Lung (tissue), 16 donors: Measurements from ENCODE around the gene MPHOSPH6. TPM values are rescaled to one million over a fixed set of nuclear protein-coding genes. Genes with fewer than 3 reads are reported as not detected.
"Not testable (repeated sequence)": the region's sequence is repeated elsewhere in the genome, so short reads cannot be mapped to it uniquely, and the experiment has no call there.

ENCODE experiments used
- ATAC-seq: fragments of 200-7000 bp; cut with Tn5 transposase; one replicate; pipeline ENCODE4 v1.9.1; 2020; ENCODE audit warnings: moderate number of reproducible peaks; ENCODE audit not compliant: insufficient read depth, low FRiP score
- DNase-seq, 3 donors: peaks; one replicate each; pipeline ENCODE4 v3.0.0-alpha.2; 2013 to 2017
- H3K27ac ChIP-seq, 2 donors: one replicate each; pipeline ENCODE4 v1.5.1; 2013; ENCODE audit warnings: mild to moderate bottlenecking in 2 of 2, moderate library complexity in 2 of 2, control low read depth in 1 of 2, inconsistent platforms in 1 of 2, low read depth in 1 of 2, low read length in 1 of 2
- H3K27me3 ChIP-seq, 3 donors: one replicate each; pipeline ENCODE4 v1.5.1; 2013; ENCODE audit warnings: low read length in 2 of 3; ENCODE audit not compliant: control insufficient read depth in 3 of 3, insufficient read depth in 3 of 3
- H3K36me3 ChIP-seq, 4 donors: one replicate each; pipeline ENCODE4 v1.5.1; 2013; ENCODE audit warnings: low read length in 4 of 4, mild to moderate bottlenecking in 1 of 4, moderate library complexity in 1 of 4; ENCODE audit not compliant: control insufficient read depth in 4 of 4, insufficient read depth in 4 of 4
- H3K4me1 ChIP-seq, 5 donors: one replicate each; pipeline ENCODE4 v1.5.1; 2013; ENCODE audit warnings: low read length in 5 of 5, mild to moderate bottlenecking in 2 of 5, moderate library complexity in 1 of 5; ENCODE audit not compliant: control insufficient read depth in 5 of 5, insufficient read depth in 5 of 5
- H3K4me3 ChIP-seq: one replicate; pipeline ENCODE4 v1.5.1; 2013; ENCODE audit warnings: mild to moderate bottlenecking, control low read depth, moderate library complexity
- H3K9ac ChIP-seq, 2 donors: one replicate each; pipeline ENCODE4 v1.5.1; 2013; ENCODE audit warnings: low read length in 2 of 2, control low read depth in 1 of 2; ENCODE audit not compliant: insufficient read depth in 1 of 2
- H3K9me3 ChIP-seq, 4 donors: one replicate each; pipeline ENCODE4 v1.5.1; 2013; ENCODE audit warnings: low read length in 3 of 4, mild to moderate bottlenecking in 1 of 4, moderate library complexity in 1 of 4; ENCODE audit not compliant: control insufficient read depth in 4 of 4, insufficient read depth in 3 of 4
- CTCF ChIP-seq: IDR thresholded peaks from 2 replicates; pipeline ENCODE4 v1.5.1; 2012; ENCODE audit warnings: mild to moderate bottlenecking; ENCODE audit errors: control extremely low read depth, extremely low read depth
- WGBS, 2 donors: extraction: QIAGEN DNeasy Blood & Tissue Kit; methylation state at CpG; one replicate each; pipeline ENCODE4 v1.1.7; 2013; 5-methylcytosine and 5-hydroxymethylcytosine counted together
- long read RNA-seq, 5 donors: transcript quantifications; one replicate each; lab custom pipeline, GENCODE V29; 2026
- polyA plus RNA-seq, 2 donors: library from polyadenylated mRNA; stranded (reverse); fragments of 200-250 nt; gene quantifications; one replicate each; pipeline ENCODE4 v1.2.1, GENCODE V29; 2013
- total RNA-seq, 2 donors: library from RNA; depleted of rRNA in 1 of 2; stranded (reverse); fragments of >200 nt in 1 of 2; gene quantifications; one replicate each; pipeline ENCODE4 v1.2.1, GENCODE V29; 2014 to 2021
- donor health status: control.
- donor health status: control.
- donor health status: Bipolar disorder and iron deficiency.
- donor health status: healthy.
- donor health status: DM: yes; HTN: yes; CAD: no.

Gene MPHOSPH6
- total RNA-seq, result 10 to 100 TPM; 29.0 to 31.3 TPM
- 10 to 100 TPM; 24.2 to 31.8 TPM for polyA plus RNA-seq
- long read RNA-seq, donor 1, transcript MPHOSPH6-207 (2 exons, 392 nt), result minor isoform, 5 of 14 reads
- long read RNA-seq, donor 1, transcript MPHOSPH6-201 (5 exons, 1,103 nt), result major isoform, 9 of 14 reads
- long read RNA-seq, donor 1, partial matches to known transcripts, result 0 of 14 reads
- long read RNA-seq, donor 1, other reads (novel, unspliced or antisense), result 0 of 14 reads
- long read RNA-seq, donor 2, partial matches to known transcripts, result 0 of 4 reads
- long read RNA-seq, donor 2, other reads (novel, unspliced or antisense), result 0 of 4 reads
- long read RNA-seq, donor 3, transcript MPHOSPH6-201 (5 exons, 1,103 nt), result major isoform, 8 of 11 reads
- long read RNA-seq, donor 3, partial matches to known transcripts, result 0 of 11 reads
- long read RNA-seq, donor 3, other reads (novel, unspliced or antisense), result 0 of 11 reads
- long read RNA-seq, donor 4, transcript MPHOSPH6-201 (5 exons, 1,103 nt), result major isoform, 7 of 9 reads
- long read RNA-seq, donor 4, partial matches to known transcripts, result 0 of 9 reads
- long read RNA-seq, donor 4, other reads (novel, unspliced or antisense), result 0 of 9 reads
- long read RNA-seq, donor 5, transcript MPHOSPH6-201 (5 exons, 1,103 nt), result major isoform, 25 of 28 reads
- long read RNA-seq, donor 5, partial matches to known transcripts, result 0 of 28 reads
- long read RNA-seq, donor 5, other reads (novel, unspliced or antisense), result 0 of 28 reads

- H3K36me3 ChIP-seq, result peaks cover 0 to 2% (median 0%) of the 10 kb centered on the region in 4 donors
- 0 to 1% methylated on average over 83 to 89 of the region's 89 CpGs for WGBS, 2 donors
- H3K4me3 ChIP-seq, result peak within 1 kb of the TSS; percentile 64
- H3K27me3 ChIP-seq, result peaks cover 0 to 31% (median 29%) of the 10 kb centered on the region in 3 donors
- peak within 1 kb of the TSS; percentile 72 to 77 for H3K27ac ChIP-seq
- H3K9me3 ChIP-seq, result no peaks in the 10 kb centered on the region
- H3K4me1 ChIP-seq, result peaks cover 0 to 15% (median 4%) of the 10 kb centered on the region in 5 donors
- no peak for TF ChIP-seq CTCF
- peak within 1 kb of the TSS; percentile 67 to 81 for H3K9ac ChIP-seq
- ATAC-seq (peak; percentile 99), DNase-seq (peak; percentile 94 to 97 (median 95))
These were observed at the start of gene MPHOSPH6 for GRCh38 chr16:82169861-82170845. Gene MPHOSPH6, minus strand, starts transcription at chr16:82170224. Its CDS starts 49 bp downstream, at chr16:82170175.

- TF ChIP-seq CTCF, result no peak
- H3K36me3 ChIP-seq, result no peaks in the 10 kb centered on the region
- peaks cover 0 to 10% (median 2%) of the 10 kb centered on the region in 3 donors for H3K27me3 ChIP-seq
- 71 to 84% methylated on average over 12 of the region's 12 CpGs for WGBS, 2 donors
- H3K9me3 ChIP-seq, result peaks cover 0 to 4% (median 0%) of the 10 kb centered on the region in 4 donors
- no peak overlapping the region for H3K9ac ChIP-seq
- no peak overlapping the region for H3K4me3 ChIP-seq
- no peak for DNase-seq
- no peak for ATAC-seq
- no peaks in the 10 kb centered on the region for H3K4me1 ChIP-seq
- no peak overlapping the region for H3K27ac ChIP-seq
These were observed 49.3 kb upstream of the MPHOSPH6 start for GRCh38 chr16:82219298-82219697.

- 87 to 95% methylated on average over 9 of the region's 9 CpGs for WGBS, 2 donors
- H3K9ac ChIP-seq, H3K4me3 ChIP-seq, ATAC-seq, H3K4me1 ChIP-seq, H3K9me3 ChIP-seq, DNase-seq, H3K36me3 ChIP-seq, H3K27ac ChIP-seq, H3K27me3 ChIP-seq: not testable (repeated sequence)
These were observed 39.3 kb upstream of the MPHOSPH6 start for GRCh38 chr16:82209314-82209713.
